Measurements from ENCODE around the gene ANKS1B.
A peak's percentile ranks its signal among the peaks of the same experiment; 100 is the strongest.

The ANKS1B gene

DNA sequence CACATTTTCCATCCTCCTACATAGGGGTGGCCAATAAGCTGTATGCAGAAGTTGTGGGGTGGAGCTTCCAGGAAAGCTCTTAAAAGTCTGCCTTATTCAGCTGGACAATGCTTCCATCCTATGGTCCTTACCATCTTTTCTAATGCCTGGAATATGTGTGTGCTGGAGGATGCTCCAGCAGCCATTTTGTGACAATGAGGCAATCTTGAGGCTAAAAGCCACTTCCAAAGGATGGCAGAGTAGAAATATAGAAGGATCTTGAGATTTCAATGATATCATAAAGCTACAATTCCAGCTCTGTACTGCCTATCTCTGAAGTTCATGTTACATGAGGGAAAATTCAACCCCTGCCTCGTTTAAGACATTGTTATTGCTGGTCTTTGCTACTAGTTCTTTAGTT is 1244.0 kb downstream of the ANKS1B start:
- H3K9me3 ChIP-seq (ENCODE audit: severe bottlenecking), result no peaks in the 10 kb centered on the region
- no peak overlapping the region for H3K4me3 ChIP-seq (ENCODE audit: low read depth, low read length)
- TF ChIP-seq, protein P1, sequence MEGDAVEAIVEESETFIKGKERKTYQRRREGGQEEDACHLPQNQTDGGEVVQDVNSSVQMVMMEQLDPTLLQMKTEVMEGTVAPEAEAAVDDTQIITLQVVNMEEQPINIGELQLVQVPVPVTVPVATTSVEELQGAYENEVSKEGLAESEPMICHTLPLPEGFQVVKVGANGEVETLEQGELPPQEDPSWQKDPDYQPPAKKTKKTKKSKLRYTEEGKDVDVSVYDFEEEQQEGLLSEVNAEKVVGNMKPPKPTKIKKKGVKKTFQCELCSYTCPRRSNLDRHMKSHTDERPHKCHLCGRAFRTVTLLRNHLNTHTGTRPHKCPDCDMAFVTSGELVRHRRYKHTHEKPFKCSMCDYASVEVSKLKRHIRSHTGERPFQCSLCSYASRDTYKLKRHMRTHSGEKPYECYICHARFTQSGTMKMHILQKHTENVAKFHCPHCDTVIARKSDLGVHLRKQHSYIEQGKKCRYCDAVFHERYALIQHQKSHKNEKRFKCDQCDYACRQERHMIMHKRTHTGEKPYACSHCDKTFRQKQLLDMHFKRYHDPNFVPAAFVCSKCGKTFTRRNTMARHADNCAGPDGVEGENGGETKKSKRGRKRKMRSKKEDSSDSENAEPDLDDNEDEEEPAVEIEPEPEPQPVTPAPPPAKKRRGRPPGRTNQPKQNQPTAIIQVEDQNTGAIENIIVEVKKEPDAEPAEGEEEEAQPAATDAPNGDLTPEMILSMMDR (IDR thresholded peaks at IDR 0.05; ENCODE audit: low read depth, low read length), result no peak
- no peak overlapping the region for H3K27ac ChIP-seq
- no peaks in the 10 kb centered on the region for H3K36me3 ChIP-seq
- no peaks in the 10 kb centered on the region for H3K27me3 ChIP-seq (ENCODE audit: insufficient read depth, low read depth, severe bottlenecking)
- no peak for DNase-seq

DNA sequence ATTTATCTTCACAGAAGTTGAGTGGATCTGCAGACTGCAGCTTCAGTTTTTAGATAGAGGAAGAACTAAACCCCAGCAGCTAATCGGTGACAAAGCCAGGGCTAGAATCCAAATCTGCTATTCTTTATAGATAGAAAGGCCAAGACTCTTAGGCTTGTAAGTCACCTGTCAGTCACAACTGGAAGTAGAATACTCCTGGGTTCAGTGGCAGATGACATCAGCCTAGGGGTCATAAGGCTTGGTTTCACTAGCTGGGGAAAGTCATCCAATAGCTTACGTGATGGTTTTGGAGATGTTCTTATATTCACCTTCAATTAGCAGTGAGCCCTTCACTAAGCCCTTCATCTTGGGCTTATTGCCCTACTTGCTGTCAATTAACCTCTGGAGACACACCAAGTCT is 1246.2 kb downstream of the ANKS1B start:
- DNase-seq, result no peak
- H3K27me3 ChIP-seq (ENCODE audit: insufficient read depth, low read depth, severe bottlenecking), result no peaks in the 10 kb centered on the region
- no peak overlapping the region for H3K27ac ChIP-seq
- no peak overlapping the region for H3K4me3 ChIP-seq (ENCODE audit: low read depth, low read length)
- no peaks in the 10 kb centered on the region; the same call in 1 of the 2 replicates for H3K36me3 ChIP-seq
- TF ChIP-seq, protein P1 (IDR thresholded peaks at IDR 0.05; ENCODE audit: low read depth, low read length), result no peak
- no peaks in the 10 kb centered on the region for H3K9me3 ChIP-seq (ENCODE audit: severe bottlenecking)

DNA sequence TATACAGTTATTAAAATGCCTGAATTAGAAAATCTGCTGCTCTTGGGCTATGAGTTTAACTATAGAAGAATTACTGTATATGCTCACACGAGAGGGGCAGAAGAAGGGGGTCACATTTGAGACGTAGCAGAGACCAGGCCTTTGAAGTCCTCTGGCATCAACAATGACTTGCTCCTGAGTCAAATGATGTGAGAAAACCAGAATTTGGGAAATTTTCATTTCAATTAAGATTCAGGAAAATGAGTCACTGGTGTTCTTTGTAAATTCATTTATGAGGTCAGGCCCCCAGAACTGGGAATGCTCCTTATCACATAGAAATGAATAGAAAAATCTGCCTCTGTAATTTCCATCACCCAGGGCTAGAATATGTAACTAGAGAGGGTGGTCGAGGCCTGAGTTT is 1246.7 kb downstream of the ANKS1B start:
- H3K27ac ChIP-seq, result no peak overlapping the region
- H3K9me3 ChIP-seq (ENCODE audit: severe bottlenecking), result no peaks in the 10 kb centered on the region
- DNase-seq, result no peak
- H3K27me3 ChIP-seq (ENCODE audit: insufficient read depth, low read depth, severe bottlenecking), result no peaks in the 10 kb centered on the region
- TF ChIP-seq, protein P1 (IDR thresholded peaks at IDR 0.05; ENCODE audit: low read depth, low read length), result no peak
- no peaks in the 10 kb centered on the region; the same call in 1 of the 2 replicates for H3K36me3 ChIP-seq
- no peak overlapping the region for H3K4me3 ChIP-seq (ENCODE audit: low read depth, low read length)

DNA sequence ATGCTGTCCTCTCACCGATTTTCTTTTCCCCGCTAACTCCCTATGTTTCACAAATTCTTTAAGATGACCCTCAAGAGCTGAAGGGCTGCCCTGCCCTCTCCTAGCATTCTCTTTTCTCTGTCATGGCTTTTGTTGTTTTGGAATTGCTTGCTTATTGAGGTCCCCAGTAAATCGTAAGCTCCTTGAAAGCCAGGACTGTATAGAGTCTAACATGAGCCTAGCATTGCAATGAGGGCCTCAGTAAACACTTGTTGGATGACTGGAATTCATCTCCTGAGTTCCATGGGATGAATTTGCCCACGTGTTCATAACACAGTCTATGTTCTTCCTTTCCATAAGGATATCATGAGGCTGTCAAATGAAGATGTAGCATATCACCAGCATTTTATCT is 1247.4 kb downstream of the ANKS1B start:
- H3K4me3 ChIP-seq (ENCODE audit: low read depth, low read length), result no peak overlapping the region
- TF ChIP-seq, protein P1 (IDR thresholded peaks at IDR 0.05; ENCODE audit: low read depth, low read length), result no peak
- H3K27me3 ChIP-seq (ENCODE audit: insufficient read depth, low read depth, severe bottlenecking), result no peaks in the 10 kb centered on the region
- DNase-seq, result no peak
- H3K36me3 ChIP-seq, result peaks cover under 1% of the 10 kb centered on the region; the same call in 1 of the 2 replicates
- no peaks in the 10 kb centered on the region for H3K9me3 ChIP-seq (ENCODE audit: severe bottlenecking)
- H3K27ac ChIP-seq, result no peak overlapping the region

DNA sequence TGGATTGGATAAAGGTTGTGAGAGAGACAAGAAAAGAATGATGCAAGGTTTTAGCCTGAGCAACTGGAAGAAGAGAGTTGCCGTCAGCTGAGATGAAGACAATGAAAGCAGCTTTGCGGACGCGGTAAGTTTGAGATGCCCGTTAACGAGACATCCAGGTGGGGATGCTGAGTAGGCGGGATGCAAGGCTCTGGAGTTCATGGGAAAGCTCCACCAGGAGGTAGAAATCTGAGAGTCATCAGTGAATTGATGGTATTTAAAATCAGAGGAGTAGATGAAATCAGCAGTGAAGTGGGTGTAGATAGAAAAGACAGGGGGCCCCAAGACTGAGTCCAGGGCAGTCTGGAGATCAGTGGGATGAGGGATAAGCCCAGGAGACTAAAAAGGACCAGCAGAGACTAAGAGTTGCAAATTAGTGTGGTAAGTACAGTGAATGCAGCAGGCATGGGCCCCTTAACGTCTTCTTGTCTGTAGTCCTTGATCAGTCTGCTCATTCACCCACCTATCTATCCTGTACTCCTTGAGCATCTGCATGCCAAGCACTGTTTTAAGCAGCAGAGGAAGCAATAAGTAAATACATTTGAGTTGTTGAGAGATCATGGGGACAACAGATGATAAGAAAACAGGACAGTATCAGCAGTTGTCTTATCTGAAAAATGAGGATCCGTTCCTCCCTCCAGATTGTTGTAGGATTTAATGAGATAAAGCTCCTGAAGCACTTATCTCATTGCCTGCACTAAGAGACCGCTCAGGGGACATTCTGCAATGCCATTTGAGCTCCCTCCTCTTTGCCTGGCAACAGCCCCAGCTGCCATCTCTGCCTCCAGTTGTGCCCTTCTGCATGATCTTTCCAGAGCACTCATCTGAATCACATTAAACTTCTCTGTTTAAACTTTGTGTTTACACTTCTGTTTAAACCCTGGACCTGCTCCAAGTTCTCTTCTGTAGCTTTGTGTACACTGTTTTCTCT is 1248.1 kb downstream of the ANKS1B start:
- Histone ChIP-seq H3K36me3 (peaks cover 7% of the 10 kb centered on the region; the same call in 1 of the 2 replicates), H3K27me3 (ENCODE audit: insufficient read depth, low read depth, severe bottlenecking) (no peaks in the 10 kb centered on the region), H3K4me3 (ENCODE audit: low read depth, low read length) (peak overlapping the region; percentile 19), H3K9me3 (ENCODE audit: severe bottlenecking) (no peaks in the 10 kb centered on the region), H3K27ac (peak overlapping the region; percentile 47)
- TF ChIP-seq, protein P1 (IDR thresholded peaks at IDR 0.05; ENCODE audit: low read depth, low read length), result no peak
- DNase-seq, result peak; percentile 53
